CD1c-positive myeloid dendritic cell (primary cell): ENCODE measurements around the gene MEF2C.

Experiments used
- DNase-seq: peaks from one replicate; pipeline ENCODE4 v3.0.0-alpha.2; 2016; ENCODE audit errors: extremely low spot score

Gene MEF2C

DNA sequence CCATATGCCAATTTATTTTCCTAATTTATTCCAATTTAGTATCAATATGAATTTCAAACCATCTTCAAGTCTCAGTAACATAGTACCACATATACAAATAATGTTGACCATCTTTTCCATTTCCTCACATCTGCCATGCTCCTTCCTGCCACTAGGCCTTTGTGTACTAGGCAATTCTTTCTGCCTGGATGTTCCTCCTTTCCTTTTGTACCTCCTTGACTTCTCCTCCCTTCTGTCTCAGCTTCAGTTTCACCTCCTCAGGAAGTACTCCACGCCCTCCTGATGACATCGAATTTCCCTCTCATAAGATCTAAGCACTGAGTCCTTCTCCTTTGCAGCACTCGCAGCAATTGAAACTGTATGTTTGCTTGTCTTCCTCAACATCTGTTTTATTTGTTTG, 53.9 kb downstream of the MEF2C start:
- DNase-seq = peak; percentile 68

DNA sequence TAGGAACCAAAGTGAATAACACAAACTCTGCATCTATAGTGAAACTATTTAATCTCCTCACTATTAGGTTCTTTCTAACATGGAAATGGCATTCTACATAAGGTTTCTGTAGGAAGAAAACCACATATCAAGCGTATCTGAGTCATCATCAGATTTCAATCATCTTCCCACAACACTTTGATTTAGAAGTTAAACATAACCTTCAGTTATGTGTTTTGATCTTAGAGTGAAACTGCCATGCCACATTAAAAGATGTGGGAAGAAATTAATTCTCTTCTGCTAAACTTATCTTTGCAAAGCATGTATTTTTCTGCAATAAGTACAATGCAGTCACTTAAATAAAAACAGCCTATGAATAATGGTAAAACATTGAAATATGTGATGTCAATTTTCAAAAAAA, 55.0 kb downstream of the MEF2C start:
- peak; percentile 50 for DNase-seq

DNA sequence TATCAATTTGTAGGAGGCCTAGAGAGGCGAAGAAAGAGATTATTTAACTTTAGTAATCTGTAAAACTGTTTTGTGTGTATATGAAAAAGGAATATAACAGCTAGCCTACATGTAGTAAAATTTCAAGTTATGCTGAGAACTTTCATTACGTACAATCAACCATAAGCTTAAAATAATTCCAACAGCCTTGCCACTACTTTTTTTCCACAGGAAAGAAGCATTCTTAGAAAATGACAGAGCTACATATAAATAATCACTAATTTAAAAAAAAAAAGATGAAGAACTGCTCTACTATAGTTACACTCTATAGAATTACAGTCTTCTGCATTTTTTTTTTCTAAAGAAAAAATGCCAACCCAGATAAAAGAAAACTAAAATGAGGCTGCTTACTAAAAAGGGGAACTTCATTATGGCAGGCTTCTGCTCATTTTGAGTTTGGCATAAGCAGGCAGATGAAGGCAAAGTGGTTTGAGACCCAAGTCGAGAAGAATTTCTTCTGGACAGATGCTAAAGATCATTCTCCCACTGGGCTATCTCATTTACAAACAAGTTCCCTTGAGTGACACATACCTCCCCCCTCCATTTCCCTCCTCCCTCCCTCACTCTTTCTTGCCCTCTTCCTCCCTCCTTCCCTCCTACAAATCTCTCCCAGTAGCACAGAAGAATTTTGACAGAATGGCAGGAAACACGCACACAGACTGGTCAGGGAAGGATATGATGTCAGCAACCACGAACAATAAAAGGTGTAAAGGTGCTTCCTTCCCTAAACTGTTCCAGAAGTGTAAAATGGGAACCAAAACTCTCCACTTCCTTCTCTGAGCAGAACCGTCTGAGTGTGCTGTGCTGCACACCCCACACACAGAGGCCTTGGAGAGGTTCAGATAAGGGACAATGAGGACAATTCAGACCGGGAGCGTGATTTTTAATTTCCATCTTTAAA, 56.1 kb downstream of the MEF2C start:
- DNase-seq = peak; percentile 89

DNA sequence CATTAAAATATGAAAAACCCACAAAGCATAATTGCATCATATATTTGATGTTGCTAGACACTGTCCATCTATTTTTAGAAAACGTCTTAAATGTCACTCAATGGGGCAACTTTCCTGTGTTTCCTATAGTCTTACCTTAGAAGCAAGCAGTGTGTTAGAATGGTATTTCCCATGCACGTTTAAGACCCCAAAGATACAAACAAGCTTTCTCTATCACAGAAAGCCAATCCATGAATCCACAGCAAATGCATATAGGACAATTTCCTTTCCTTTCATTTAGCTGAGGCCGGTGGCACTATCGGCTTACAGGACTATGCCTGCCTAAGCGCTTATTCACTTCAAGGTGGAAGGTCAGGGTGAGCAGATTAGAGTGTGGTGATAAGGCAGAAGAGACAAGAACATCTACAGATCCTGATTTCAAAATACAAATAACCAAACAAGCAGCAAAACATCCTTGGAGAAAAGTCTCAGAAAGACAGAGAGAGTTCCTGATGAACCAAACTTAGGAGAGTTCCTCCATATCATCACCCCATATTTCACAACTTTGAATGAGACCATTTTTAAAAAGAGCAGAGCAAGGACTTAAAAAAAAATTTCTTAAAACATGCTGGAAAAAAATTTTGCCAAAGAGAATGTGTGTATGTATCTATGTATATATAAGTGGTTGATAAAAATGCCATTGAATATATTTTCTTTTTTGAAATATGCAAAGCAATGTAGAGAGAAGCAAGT, 57.2 kb downstream of the MEF2C start:
- DNase-seq = peak; percentile 32

DNA sequence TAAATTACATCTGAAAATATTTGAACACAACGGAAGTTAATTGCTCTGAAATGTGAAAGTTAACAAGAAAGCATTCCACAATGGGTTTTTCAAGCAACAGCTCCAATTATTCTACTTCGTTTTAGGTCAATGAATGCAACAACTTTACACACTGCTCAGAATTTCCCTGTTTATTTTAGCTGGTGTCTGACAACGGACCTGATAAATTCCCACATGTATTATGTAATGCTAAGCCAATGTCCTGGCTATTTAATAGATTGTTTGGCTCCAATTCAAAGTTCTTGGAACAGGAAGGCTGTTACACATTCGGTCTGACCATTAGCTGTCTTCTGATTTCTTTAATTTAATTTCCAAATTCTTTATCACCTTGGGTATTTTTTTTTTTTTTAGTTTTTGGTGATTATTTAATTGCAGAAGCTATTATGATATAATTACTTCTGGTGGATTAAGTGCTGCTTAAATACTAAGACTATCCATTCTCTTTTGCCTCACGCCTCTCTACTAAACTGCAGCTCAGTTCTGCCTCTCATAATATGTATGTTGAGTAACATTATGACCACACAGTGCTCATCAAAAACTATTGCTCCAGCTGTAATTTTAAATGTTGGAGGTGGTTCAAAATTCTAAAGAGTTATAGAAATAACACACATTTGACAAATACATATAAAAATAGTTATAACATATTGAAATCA, 57.9 kb downstream of the MEF2C start:
- no peak for DNase-seq

DNA sequence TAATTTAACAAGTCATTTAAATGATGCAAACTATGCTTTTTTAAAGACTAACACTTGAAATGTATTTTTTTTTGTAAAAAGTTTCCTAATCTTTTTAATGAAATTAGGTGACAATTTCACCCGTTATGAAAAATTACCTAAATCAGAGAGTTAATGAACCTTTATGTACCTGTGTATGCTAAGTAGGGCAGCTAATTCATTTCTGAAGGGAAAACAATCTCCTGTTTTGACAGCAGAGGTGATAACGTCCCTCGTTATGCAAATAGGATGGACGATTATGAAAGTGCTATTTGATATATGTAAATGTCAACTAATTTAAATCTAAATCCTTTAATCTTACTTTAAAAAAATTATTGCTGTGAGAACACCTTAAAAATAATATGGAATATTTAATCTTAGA, 58.8 kb downstream of the MEF2C start:
- no peak for DNase-seq

DNA sequence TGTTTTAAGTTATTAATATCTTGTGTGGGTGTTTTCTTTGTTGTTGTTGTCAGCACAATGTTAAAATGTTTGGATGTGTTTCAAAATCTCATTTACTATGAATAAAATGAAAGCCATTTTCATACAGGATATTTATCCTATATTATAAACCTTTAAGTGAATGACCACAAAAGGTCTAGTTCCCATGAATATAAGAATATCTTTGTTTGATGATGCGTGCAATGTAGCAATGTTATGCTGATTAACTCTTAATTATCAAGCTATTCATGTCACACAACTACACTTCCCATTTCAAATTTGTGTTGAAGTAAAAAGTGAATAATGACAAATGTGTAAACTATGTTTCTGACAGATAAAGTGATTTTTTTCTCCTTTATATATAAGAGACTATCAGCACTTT, 59.8 kb downstream of the MEF2C start:
- DNase-seq = no peak

DNA sequence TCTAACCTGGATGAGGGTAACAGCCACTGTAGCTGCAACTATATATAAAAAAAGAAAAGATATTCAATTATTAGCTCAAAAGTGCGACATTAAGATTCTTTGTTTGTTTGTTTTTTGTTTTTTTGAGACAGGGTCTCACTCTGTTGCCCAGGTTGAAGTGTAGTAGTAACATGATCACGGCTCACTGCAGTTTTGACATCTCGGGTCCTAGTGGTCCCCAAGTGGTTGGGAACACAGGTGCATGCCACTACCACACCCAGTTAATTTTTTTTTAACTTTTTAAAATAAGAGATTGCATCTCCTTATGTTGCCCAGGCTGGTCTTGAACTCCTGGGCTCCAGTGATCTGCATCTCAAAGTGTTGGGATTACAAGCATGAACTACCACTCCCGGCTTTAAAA, 61.8 kb downstream of the MEF2C start:
- no peak for DNase-seq

DNA sequence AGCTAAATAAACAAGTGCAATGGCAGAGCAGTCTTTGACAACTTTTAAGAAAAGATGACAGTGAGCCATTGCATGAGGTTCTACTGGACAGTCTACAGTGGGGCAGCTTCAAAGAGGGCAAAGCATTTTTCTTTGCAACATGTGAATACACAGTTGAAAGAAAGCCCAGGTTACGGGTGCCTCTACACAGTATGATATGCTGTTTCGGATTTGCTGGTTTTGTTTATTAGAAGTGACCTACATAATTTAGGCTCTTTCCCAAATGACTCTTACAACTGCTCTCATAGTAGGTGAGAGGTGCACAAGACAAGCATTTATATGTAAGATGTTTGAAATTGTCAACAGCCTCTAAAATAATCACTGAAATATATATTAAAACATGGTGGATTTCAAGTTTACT, 62.4 kb downstream of the MEF2C start:
- DNase-seq = no peak

DNA sequence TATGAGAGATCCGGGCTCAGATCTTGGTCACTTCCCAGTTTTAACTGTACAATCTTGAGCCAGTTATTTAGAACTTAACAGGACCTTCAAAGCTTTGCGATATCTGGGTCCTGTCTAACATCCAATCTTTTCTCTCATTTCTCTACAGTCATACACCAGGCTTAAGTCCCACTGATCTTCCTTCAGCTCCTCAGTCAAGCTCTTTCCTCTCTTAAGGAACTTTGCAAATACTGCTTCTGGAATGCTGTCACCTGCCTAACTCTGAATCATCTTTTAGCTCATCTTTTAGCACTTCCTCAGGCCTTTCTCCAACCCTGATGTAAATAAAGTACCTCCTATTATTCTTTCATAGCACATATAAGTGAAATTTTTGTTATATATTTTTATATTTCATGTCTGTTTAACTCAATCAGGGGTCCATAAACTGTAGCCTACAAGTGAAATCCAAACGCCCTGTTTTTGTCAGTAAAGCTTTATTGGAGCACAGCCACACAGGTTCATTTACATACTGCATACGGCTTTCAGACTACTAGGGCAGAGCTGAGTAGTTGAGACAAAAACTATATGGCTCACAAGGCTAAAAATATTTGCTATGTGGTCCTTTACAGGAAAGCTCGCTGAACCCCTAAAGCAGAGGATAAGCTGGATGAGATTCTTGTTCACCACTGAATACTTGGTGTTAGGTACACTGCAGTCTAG, 63.5 kb downstream of the MEF2C start:
- DNase-seq = no peak

DNA sequence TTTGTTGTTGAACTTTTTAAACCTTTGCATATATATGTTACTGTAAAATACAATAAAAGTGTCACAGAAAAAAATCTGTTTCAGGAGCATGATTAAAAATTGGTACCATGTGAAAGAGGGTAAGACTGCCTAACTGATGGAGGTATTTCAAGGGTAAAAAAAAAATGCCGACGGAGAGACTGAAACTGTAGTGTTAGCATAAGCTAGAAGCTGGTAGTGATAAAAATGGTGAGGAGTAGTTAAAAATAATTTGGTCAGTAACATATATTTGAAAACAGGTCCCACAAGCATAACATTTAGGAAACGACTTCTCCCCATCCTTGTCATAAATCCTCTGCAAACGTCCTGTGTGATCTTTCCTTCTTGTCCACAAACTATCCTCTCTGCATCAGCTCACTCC, 64.7 kb downstream of the MEF2C start:
- DNase-seq = no peak

DNA sequence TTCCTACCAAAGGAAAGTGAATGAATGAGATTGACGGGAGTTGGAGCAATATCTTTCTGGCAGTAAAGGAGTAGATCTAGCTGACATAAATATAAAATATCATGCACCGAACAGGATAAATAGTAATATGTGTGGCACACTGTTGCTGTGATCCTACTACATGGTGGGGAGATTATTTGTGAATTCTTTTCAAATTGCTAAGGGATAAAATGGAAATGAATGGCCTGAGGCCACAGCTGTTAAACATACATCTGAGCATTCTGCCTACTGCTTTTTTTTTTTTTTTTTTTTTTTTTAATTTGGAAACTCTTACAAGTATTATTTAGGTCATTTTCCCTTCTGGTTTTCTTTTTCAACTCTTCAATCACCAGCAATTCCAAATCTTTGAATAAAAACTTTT, 66.8 kb downstream of the MEF2C start:
- DNase-seq = no peak

DNA sequence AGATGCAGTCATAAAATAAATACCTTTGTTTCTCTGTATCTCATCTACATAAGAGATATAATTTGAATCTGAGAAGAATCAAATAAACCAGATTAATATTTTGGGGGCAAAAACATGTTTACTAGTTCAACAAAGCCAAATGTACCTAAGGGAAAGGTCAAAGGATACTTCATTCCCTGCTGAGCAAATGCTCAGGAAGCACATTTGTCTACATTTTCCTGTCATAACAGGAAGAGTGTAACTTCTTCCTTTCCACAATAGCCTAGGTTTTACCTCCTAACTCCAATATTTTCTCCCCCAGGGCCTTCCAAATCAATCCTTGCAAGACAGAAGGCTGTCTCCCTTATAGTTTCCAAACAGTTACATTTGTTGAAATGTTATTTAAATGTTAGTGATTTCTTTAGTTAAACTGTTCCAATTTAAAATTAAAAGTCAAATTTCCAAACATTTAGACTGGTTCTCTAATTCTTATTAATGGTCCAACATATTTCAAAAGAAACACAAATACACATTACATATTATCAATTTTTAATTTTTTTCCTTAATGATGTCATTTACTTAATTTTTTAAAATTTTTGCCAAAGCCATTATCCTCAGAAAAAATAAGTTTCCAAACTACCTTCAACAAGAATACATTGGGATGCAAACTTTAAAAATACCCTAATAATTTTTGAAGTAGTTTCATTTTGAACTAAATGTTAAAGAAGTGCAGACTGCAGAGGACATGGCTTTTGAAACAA, 67.8 kb downstream of the MEF2C start:
- DNase-seq = no peak

DNA sequence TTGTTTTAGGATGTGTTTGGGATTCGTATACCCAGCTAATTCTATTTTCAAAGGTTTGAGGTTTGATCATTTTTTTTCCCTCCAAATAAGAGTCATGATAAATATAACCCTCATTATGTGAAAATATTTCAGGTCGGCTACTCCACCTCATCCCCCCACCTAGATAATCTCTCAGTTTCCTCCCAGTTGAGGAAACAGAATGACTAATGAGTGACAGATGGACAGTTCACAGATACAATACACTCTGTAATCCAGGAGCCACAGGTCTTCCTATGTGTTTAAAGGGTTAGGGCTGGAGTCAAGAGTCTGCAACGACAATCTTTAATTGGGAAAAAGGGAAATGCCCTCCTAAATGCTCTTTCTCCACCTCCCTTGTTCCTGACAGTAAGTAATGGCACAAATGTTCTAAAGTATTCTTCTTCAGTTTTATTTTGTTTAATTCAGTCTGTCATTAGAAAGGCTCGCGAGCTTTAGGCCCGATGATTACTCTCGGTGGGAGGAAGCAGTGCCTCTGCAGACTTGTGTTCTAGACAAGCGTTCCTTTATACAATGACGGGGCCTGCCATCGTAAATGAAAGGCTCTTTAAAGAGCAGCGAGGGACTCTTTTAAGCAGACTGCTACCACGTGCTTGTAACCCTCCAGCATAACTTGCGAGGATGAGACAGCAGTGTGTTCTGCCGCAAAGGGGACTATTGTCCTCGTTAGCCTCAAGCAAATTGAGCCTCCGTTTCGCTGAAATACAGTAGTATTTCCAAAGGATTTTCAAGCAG, 69.0 kb downstream of the MEF2C start:
- DNase-seq = no peak

DNA sequence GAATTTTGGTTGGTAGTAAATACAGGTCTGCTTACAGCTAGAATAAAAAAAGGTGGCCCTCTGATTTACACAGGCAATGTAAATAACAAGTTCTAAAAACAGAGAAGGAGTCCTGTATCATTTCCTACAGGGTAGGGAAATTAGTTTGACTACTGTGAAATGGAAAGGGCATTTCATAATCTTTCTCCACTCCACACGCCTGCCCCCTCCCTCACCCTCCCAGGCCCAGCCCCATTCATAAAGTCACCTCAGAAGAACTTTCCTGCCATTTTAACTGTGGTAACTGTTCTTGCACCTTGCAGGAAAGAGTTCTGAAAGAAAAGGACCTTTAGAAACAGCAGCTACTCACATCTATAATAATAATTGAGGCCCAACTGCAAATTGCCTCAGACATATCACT, 69.7 kb downstream of the MEF2C start:
- no peak for DNase-seq

DNA sequence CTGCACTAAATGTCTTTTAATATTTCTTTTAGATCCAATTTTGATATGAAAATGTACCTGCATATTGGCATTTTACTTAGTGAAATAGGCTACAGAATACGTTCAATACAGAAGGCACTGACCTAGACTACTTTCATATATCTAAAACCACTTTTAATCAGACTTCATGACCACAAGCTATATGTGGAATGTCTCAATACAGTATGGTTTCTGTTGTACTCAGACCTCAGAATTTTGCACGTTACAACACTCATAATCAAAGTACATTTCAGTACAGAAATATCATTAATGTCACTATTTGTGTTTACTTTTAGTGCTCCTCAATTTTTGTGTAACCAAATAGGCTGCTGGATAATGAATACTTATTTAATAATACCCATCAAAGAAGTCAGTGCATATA, 74.8 kb downstream of the MEF2C start:
- no peak for DNase-seq

DNA sequence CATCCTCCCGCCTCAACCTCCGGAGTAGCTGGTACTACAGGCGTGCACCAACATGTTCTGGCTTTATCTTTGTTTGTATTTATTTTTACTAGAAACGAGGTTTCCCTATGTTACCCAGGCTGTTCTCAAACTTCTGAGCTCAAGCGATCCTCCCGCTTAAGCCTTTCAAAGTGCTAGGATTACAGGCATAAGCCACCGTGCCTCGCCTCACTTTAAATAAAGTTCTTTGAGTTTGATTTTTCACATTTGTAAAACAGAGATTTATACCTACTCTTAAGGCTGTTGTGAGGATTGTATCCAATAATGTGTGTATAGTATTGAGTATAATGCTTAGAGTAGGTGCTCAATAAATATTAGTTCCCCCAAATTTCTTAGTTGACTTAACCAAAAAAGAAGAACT, 75.7 kb downstream of the MEF2C start:
- DNase-seq = no peak

DNA sequence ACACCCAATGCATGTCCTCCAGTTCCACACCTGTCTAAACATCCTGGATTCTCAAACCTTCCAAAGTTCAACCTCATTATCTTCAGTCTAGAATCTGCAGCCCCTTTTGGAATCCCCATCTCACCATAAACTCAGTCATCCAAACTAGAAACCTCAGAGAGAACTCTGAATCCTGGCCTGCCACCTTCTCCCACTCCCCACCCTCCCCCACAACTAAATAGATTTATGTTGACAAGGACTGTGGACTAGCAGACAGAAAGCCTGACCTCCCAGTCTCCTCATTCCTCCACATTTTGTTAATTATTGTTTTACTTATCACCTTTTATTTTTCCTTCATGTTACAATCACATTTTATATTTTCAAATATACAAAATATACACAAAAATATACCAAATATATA, 76.6 kb downstream of the MEF2C start:
- no peak for DNase-seq

DNA sequence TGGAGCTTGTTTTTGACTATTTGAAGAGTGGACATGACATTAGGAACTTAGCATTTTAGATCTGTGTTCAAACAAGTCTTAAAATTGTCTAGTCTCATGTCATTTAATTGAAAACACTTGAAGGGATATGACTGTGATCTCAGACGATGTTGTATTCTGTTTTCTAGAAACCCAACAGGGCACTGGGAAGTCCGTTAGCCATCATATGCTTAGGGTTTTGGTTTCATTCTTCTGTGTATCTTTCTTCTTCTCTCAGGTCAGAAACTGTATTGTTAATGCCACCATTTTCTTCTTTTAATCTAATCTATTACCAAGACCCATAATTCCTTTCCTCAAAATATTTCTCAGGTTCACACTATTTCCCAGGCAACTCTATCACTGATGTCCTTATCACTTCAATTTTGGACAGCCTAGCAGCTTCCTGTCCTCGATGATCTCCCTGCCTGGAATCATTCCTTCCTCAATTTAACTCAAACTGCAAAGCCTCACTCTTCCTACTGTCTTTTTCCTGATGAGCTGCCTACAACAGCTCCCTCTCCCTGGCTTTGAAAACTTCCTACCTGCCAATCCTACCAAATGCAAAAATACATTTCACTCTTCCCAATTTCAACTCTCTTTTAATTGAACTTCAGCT, 77.7 kb downstream of the MEF2C start:
- no peak for DNase-seq

DNA sequence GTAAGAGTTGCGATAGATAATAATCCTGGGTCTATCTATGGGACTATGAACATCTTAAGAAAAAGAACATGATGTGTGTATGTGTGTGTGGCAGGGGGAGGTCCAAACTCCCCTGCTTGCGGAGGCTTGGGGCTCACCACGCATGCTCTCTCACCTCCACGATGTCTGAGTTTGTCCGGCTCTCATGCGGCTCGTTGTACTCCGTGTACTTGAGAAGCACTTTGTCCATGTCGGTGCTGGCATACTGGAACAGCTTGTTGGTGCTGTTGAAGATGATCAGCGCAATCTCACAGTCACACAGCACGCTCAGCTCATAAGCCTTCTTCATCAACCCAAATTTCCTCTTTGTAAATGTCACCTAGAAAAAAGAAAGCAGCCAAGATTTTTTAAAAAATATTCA, 78.5 kb downstream of the MEF2C start:
- no peak for DNase-seq
